H1 (cell line): ENCODE data around the gene CLDN6. TPM values are rescaled to one million over a fixed set of nuclear protein-coding genes. Genes with fewer than 3 reads are reported as not detected.

Source experiments
- CTCF ChIA-PET: fragments of 300-600 bp; sonication (Branson Sonifier 250); formaldehyde crosslinking; loops from one replicate; lab custom pipeline; 2021; ENCODE audit not compliant: partially characterized antibody; lab: Charles Lee
- POLR2A ChIA-PET: fragments of 300-600 bp; sonication (Branson Sonifier 250); formaldehyde crosslinking; loops from one replicate; lab custom pipeline; 2021; ENCODE audit warnings: inconsistent platforms; ENCODE audit not compliant: partially characterized antibody; lab: Charles Lee
- DNase-seq, 2 experiments: peaks; one replicate each; pipeline versions ENCODE4 v3.0.0 to v3.0.0-alpha.2; 2010 to 2022; ENCODE audit warnings: low spot score in 2 of 2, low read depth in 1 of 2, mixed read lengths in 1 of 2
- FAIRE-seq: peaks from 2 replicates; lab custom pipeline; 2011; peaks lifted over from hg19 to GRCh38; lab: Jason Lieb, UNC
- H2AFZ ChIP-seq: 2 replicates; pipeline ENCODE4 v1.8.1; 2012; ENCODE audit warnings: low read length, inconsistent platforms
- H2AK5ac ChIP-seq: 2 replicates; pipeline ENCODE4 v1.6.1; 2013; ENCODE audit warnings: low read depth, low read length
- H2BK120ac ChIP-seq: replicated peaks from 2 replicates; pipeline ENCODE3; 2013; ENCODE audit warnings: low read depth, low read length, inconsistent platforms
- H2BK12ac ChIP-seq: 2 replicates; pipeline ENCODE4 v1.6.1; 2013; ENCODE audit warnings: low read depth, low read length
- H2BK15ac ChIP-seq: 2 replicates; pipeline ENCODE4 v1.6.1; 2013; ENCODE audit warnings: low read length
- H2BK20ac ChIP-seq: 2 replicates; pipeline ENCODE4 v1.6.1; 2013; ENCODE audit warnings: low read length
- H2BK5ac ChIP-seq: 2 replicates; pipeline ENCODE4 v1.6.1; 2013; ENCODE audit warnings: low read depth, low read length
- H3K14ac ChIP-seq: 2 replicates; pipeline ENCODE4 v1.6.1; 2013; ENCODE audit warnings: inconsistent platforms; ENCODE audit not compliant: insufficient read length
- H3K18ac ChIP-seq: 2 replicates; pipeline ENCODE4 v1.6.1; 2013; ENCODE audit warnings: low read length; ENCODE audit errors: extremely low read depth
- H3K23ac ChIP-seq: 2 replicates; pipeline ENCODE4 v1.6.1; 2013; ENCODE audit warnings: inconsistent platforms; ENCODE audit not compliant: insufficient read length
- H3K23me2 ChIP-seq: 2 replicates; pipeline ENCODE4 v1.6.1; 2013; ENCODE audit warnings: low read depth, low read length
- H3K27ac ChIP-seq: 2 replicates; pipeline ENCODE4 v1.6.1; 2011; ENCODE audit warnings: low read depth, low read length, inconsistent platforms
- H3K27me3 ChIP-seq, 4 experiments: replicated peaks in 1 of 4; 1 replicate in 1 of 4; 2 replicates in 3 of 4; pipeline versions ENCODE4 v1.6.1 to v1.8.1; 2011 to 2013; ENCODE audit warnings: low read length in 3 of 4, mild to moderate bottlenecking in 3 of 4, inconsistent platforms in 2 of 4, mixed read lengths in 2 of 4, moderate library complexity in 1 of 4; ENCODE audit not compliant: control insufficient read depth in 3 of 4, insufficient read depth in 3 of 4; ENCODE audit errors: extremely low read depth in 1 of 4
- H3K36me3 ChIP-seq, 4 experiments: 2 replicates each; pipeline versions ENCODE4 v1.6.1 to v1.8.1; 2011 to 2013; ENCODE audit warnings: mild to moderate bottlenecking in 4 of 4, low read length in 3 of 4, moderate library complexity in 2 of 4, control low read depth in 1 of 4, inconsistent platforms in 1 of 4; ENCODE audit not compliant: insufficient read depth in 4 of 4, control insufficient read depth in 2 of 4
- H3K4ac ChIP-seq: replicated peaks from 2 replicates; pipeline ENCODE3; 2013; ENCODE audit warnings: low read length, low read depth, mixed read lengths, inconsistent platforms; ENCODE audit not compliant: insufficient read length
- H3K4me1 ChIP-seq, 4 experiments: replicated peaks in 1 of 4; 1 replicate in 1 of 4; 2 replicates in 3 of 4; pipeline versions ENCODE4 v1.6.1 to v1.8.1; 2011 to 2013; ENCODE audit warnings: low read length in 3 of 4, inconsistent platforms in 2 of 4, mixed read lengths in 1 of 4; ENCODE audit not compliant: insufficient read depth in 4 of 4, control insufficient read depth in 3 of 4
- H3K4me2 ChIP-seq, 2 experiments: 2 replicates each; pipeline versions ENCODE4 v1.6.1 to v1.8.1; 2011 to 2013; ENCODE audit warnings: low read depth in 2 of 2, low read length in 2 of 2, control low read depth in 1 of 2, inconsistent platforms in 1 of 2, mild to moderate bottlenecking in 1 of 2; ENCODE audit not compliant: insufficient read depth in 1 of 2
- H3K4me3 ChIP-seq, 4 experiments: fragments of 200-600, 300-600 bp in 1 of 4; sonication (generic), shearing (Covaris generic), sonication (Bioruptor Twin) in 1 of 4; 2 replicates each; pipeline versions ENCODE4 v1.5.1 to v1.8.1; 2011 to 2016; ENCODE audit warnings: low read length in 4 of 4, low read depth in 3 of 4, control low read depth in 2 of 4, inconsistent platforms in 2 of 4, mild to moderate bottlenecking in 2 of 4, mixed read lengths in 1 of 4, moderate library complexity in 1 of 4; ENCODE audit not compliant: insufficient read depth in 2 of 4; ENCODE audit errors: extremely low read depth in 1 of 4
- H3K56ac ChIP-seq: replicated peaks from 2 replicates; pipeline ENCODE3; 2013; ENCODE audit warnings: low read depth, mild to moderate bottlenecking, mixed read lengths, low read length, inconsistent platforms; ENCODE audit not compliant: insufficient read length
- H3K79me1 ChIP-seq: 2 replicates; pipeline ENCODE4 v1.6.1; 2013; ENCODE audit warnings: low read depth, low read length, control low read depth
- H3K79me2 ChIP-seq, 2 experiments: 2 replicates each; pipeline versions ENCODE4 v1.6.1 to v1.8.1; 2012 to 2013; ENCODE audit warnings: low read length in 2 of 2, mild to moderate bottlenecking in 2 of 2, inconsistent platforms in 1 of 2; ENCODE audit not compliant: insufficient read depth in 2 of 2, control insufficient read depth in 1 of 2
- H3K9ac ChIP-seq, 4 experiments: replicated peaks in 1 of 4; 1 replicate in 1 of 4; 2 replicates in 3 of 4; pipeline versions ENCODE4 v1.6.1 to v1.8.1; 2011 to 2013; ENCODE audit warnings: low read depth in 3 of 4, low read length in 3 of 4, control low read depth in 2 of 4, mild to moderate bottlenecking in 2 of 4, moderate library complexity in 2 of 4, inconsistent platforms in 1 of 4; ENCODE audit errors: extremely low read depth in 1 of 4
- H3K9me3 ChIP-seq, 2 experiments: 2 replicates each; pipeline versions ENCODE4 v1.6.1 to v1.8.1; 2012 to 2013; ENCODE audit warnings: mild to moderate bottlenecking in 2 of 2, moderate library complexity in 2 of 2, control low read depth in 1 of 2, inconsistent platforms in 1 of 2, low read depth in 1 of 2, low read length in 1 of 2, mixed read lengths in 1 of 2; ENCODE audit not compliant: insufficient read depth in 2 of 2
- H4K20me1 ChIP-seq, 2 experiments: replicated peaks in 1 of 2; 2 replicates each; pipeline versions ENCODE3 to v1.8.1; 2011 to 2013; ENCODE audit warnings: inconsistent platforms in 2 of 2, low read length in 2 of 2, mild to moderate bottlenecking in 1 of 2; ENCODE audit not compliant: insufficient read depth in 2 of 2, control insufficient read depth in 1 of 2
- H4K5ac ChIP-seq: 2 replicates; pipeline ENCODE4 v1.6.1; 2013; ENCODE audit warnings: low read length, low read depth, mixed read lengths, inconsistent platforms; ENCODE audit not compliant: insufficient read length
- H4K8ac ChIP-seq: 2 replicates; pipeline ENCODE4 v1.8.0; 2013; ENCODE audit warnings: mild to moderate bottlenecking, moderate library complexity, low read length, inconsistent platforms; ENCODE audit not compliant: insufficient read depth; ENCODE audit errors: extremely low read depth
- H4K91ac ChIP-seq: replicated peaks from 2 replicates; pipeline ENCODE3; 2013; ENCODE audit warnings: low read length, mixed read lengths, inconsistent platforms; ENCODE audit not compliant: insufficient read length
- CREB1 ChIP-seq: IDR thresholded peaks from 2 replicates; pipeline ENCODE4 v1.6.1; 2012; ENCODE audit warnings: inconsistent platforms
- SIX5 ChIP-seq: IDR thresholded peaks from 2 replicates; pipeline ENCODE4 v1.6.1; 2011; ENCODE audit warnings: mild to moderate bottlenecking, low read depth, low read length
- WGBS, 2 experiments: shearing (Covaris generic) in 1 of 2; methylation state at CpG; one replicate each; pipeline versions ENCODE4 v1.1.6 to v1.1.7; 2013 to 2015; ENCODE audit warnings: low lambda C conversion rate in 2 of 2, mixed read lengths in 2 of 2, inconsistent platforms in 1 of 2, low coverage in 1 of 2, missing lambda C conversion rate in 1 of 2; ENCODE audit not compliant: insufficient replicate concordance in 2 of 2, insufficient coverage in 1 of 2, insufficient read length in 1 of 2; ENCODE audit errors: extremely low coverage in 1 of 2, missing lambda C conversion rate in 1 of 2; 5-methylcytosine and 5-hydroxymethylcytosine counted together
- polyA plus RNA-seq, 7 experiments: library from polyadenylated mRNA; depleted of rRNA in 3 of 7; stranded (reverse) in 5 of 7; unstranded in 2 of 7; fragments of >200 nt in 5 of 7; fragments of 200-250 nt in 2 of 7; gene quantifications; 1 replicate in 5 of 7; 2 replicates in 1 of 7; 4 replicates in 1 of 7; pipeline versions ENCODE4 v1.2.1 to v1.2.3, GENCODE V29; 2011 to 2013; ENCODE audit warnings: missing spikeins in 2 of 7, mixed read lengths in 2 of 7
- total RNA-seq: library from RNA; stranded (reverse); fragmentation: NEBNext Ultra II Directional; extraction: Animal tissue kit (Norgen Biotek cat#: 25700); gene quantifications from 2 replicates; pipeline ENCODE4 v1.2.1, GENCODE V29; 2021
- TF ChIP-seq, protein P1 (sequence below): IDR thresholded peaks from 2 replicates; pipeline ENCODE4 v1.6.1; 2012; ENCODE audit warnings: low read length, inconsistent platforms

CLDN6 gene
- total and polyA plus RNA-seq, 2 of the 8 experiments (the other 6 are each of a cell fraction or from before 2014, with no cell fraction given), result 747 to 1,115 TPM

- Histone ChIP-seq H2AFZ (no peak overlapping the region), H3K14ac (no peak overlapping the region), H2BK15ac (no peak overlapping the region), H3K36me3 (peaks cover 20 to 44% (median 33%) of the 10 kb centered on the region in 4 experiments), H3K4ac (no peak overlapping the region), H2BK5ac (no peak overlapping the region), H3K4me3 (no peak overlapping the region), H3K23ac (no peak overlapping the region), H3K79me1 (peaks cover 14% of the 10 kb centered on the region), H3K4me2 (no peak overlapping the region), H3K4me1 (peaks cover 0 to 13% (median 9%) of the 10 kb centered on the region in 4 experiments; a peak in 6 of 7 replicates), H3K23me2 (peaks cover 10% of the 10 kb centered on the region; the same call in 1 of the 2 replicates), H4K8ac (no peak overlapping the region), H3K18ac (no peak overlapping the region), H2BK120ac (no peak overlapping the region), H2AK5ac (no peak overlapping the region), H2BK12ac (no peak overlapping the region), H3K56ac (no peak overlapping the region), H3K9me3 (no peaks in the 10 kb centered on the region), H4K5ac (no peak overlapping the region), H4K20me1 (peaks cover 20 to 33% of the 10 kb centered on the region in 2 experiments), H2BK20ac (no peak overlapping the region), H3K27ac (no peak overlapping the region), H3K79me2 (peaks cover 0 to 8% of the 10 kb centered on the region in 2 experiments; a peak in 2 of 4 replicates), H4K91ac (no peak overlapping the region), H3K27me3 (no peaks in the 10 kb centered on the region), H3K9ac (no peak overlapping the region)
- POLR2A ChIA-PET, result interaction anchor here (1.2 to 25.4 kb wide), 7 partner anchors 10 to 53 kb away, joined by 3 to 455 read pairs (median 9); partner anchors contain the start of genes CLDN6, HCFC1R1, KREMEN2 and PAQR4
- no peak for DNase-seq
- CTCF ChIA-PET, result interaction anchor here (0.6 to 2.0 kb wide), 8 partner anchors 9 to 57 kb away, joined by 3 to 10 read pairs (median 4); partner anchors contain the start of gene KREMEN2
- WGBS, 2 experiments, result 86% methylated on average over 15 of the region's 15 CpGs; no CpG with 5 or more reads in 1 of the 2 experiments
- TF ChIP-seq CREB1, result no peak
- TF ChIP-seq, protein P1, sequence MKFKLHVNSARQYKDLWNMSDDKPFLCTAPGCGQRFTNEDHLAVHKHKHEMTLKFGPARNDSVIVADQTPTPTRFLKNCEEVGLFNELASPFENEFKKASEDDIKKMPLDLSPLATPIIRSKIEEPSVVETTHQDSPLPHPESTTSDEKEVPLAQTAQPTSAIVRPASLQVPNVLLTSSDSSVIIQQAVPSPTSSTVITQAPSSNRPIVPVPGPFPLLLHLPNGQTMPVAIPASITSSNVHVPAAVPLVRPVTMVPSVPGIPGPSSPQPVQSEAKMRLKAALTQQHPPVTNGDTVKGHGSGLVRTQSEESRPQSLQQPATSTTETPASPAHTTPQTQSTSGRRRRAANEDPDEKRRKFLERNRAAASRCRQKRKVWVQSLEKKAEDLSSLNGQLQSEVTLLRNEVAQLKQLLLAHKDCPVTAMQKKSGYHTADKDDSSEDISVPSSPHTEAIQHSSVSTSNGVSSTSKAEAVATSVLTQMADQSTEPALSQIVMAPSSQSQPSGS, result no peak
- no peak for TF ChIP-seq SIX5
- FAIRE-seq, result no peak
Measured at GRCh38 chr16:2976673-2977072, 41.3 kb downstream of the CLDN6 start.
